Heart left ventricle (tissue), 16 donors: Measurements from ENCODE around the gene LRRC43. TPM values are rescaled to one million over a fixed set of nuclear protein-coding genes. Genes with fewer than 3 reads are reported as not detected.

Experiments
- ATAC-seq, 4 donors: fragments of 200-7000 bp; cut with Tn5 transposase; one replicate each; pipeline ENCODE4 v1.9.1; 2020 to 2022; ENCODE audit warnings: moderate library complexity in 4 of 4, mild to moderate bottlenecking in 3 of 4, moderate number of reproducible peaks in 1 of 4
- DNase-seq, 5 donors: peaks; one replicate each; pipeline ENCODE4 v3.0.0-alpha.2; 2020
- H3K27ac ChIP-seq, 12 donors: fragments of 200-600 bp; sonication (generic) in 4 of 12; one replicate each; pipeline versions ENCODE4 v1.5.0 to v1.8.0; 2016 to 2022; ENCODE audit warnings: mild to moderate bottlenecking in 2 of 12
- H3K27me3 ChIP-seq, 9 donors: fragments of 200-600 bp; sonication (generic) in 2 of 9; one replicate each; pipeline versions ENCODE4 v1.5.1 to v1.8.0; 2016 to 2022; ENCODE audit warnings: mild to moderate bottlenecking in 3 of 9
- H3K36me3 ChIP-seq, 9 donors: fragments of 200-600 bp; sonication (generic) in 2 of 9; one replicate each; pipeline versions ENCODE4 v1.5.0 to v1.8.0; 2018 to 2022; ENCODE audit warnings: mild to moderate bottlenecking in 2 of 9
- H3K4me1 ChIP-seq, 12 donors: fragments of 200-600 bp; sonication (generic) in 4 of 12; one replicate each; pipeline versions ENCODE4 v1.5.0 to v1.8.0; 2016 to 2022; ENCODE audit warnings: mild to moderate bottlenecking in 3 of 12
- H3K4me3 ChIP-seq, 12 donors: fragments of 200-600 bp; sonication (generic) in 4 of 12; one replicate each; pipeline versions ENCODE4 v1.5.0 to v1.8.0; 2017 to 2022; ENCODE audit warnings: mild to moderate bottlenecking in 9 of 12, moderate library complexity in 4 of 12
- H3K9me3 ChIP-seq, 12 donors: fragments of 200-600 bp; sonication (generic) in 4 of 12; one replicate each; pipeline versions ENCODE4 v1.5.0 to v1.8.0; 2016 to 2022; ENCODE audit warnings: mild to moderate bottlenecking in 1 of 12
- CTCF ChIP-seq, 12 donors: fragments of 200-600 bp; sonication (generic) in 4 of 12; IDR thresholded peaks; one replicate each; pipeline versions ENCODE4 v1.5.0 to v1.8.0; 2018 to 2022; ENCODE audit warnings: antibody characterized with exemption in 12 of 12, mild to moderate bottlenecking in 5 of 12
- POLR2A ChIP-seq, 2 donors: fragments of 450-650 bp; IDR thresholded peaks; one replicate each; pipeline ENCODE4 v1.6.1; 2017; ENCODE audit warnings: antibody characterized with exemption in 2 of 2, mild to moderate bottlenecking in 2 of 2, moderate library complexity in 2 of 2
- WGBS, 4 donors: extraction: QIAGEN DNeasy Blood & Tissue Kit in 2 of 4; methylation state at CpG; one replicate each; pipeline versions ENCODE4 v1.1.5 to v1.1.7; 2013 to 2018; 5-methylcytosine and 5-hydroxymethylcytosine counted together
- intact Hi-C, 10 donors: fragments of 100-400 bp; cut with DNase I; formaldehyde crosslinking; loops; one replicate each; pipeline versions ENCODE4 v1.11.1 to v1.14.2; 2022
- polyA plus RNA-seq, 2 donors: library from polyadenylated mRNA; stranded (reverse); fragments of 200-250 nt; gene quantifications; one replicate each; pipeline ENCODE4 v1.2.3, GENCODE V29; 2013
- total RNA-seq, 9 donors: library from RNA; depleted of rRNA in 2 of 9; stranded (reverse); fragments of >200 nt in 2 of 9; fragmentation: NEBNext Ultra II Directional in 3 of 9; extraction: Animal tissue kit (Norgen Biotek cat#: 25700) in 3 of 9; gene quantifications; one replicate each; pipeline versions ENCODE4 v1.1.0 to v1.2.4, GENCODE V29; 2016 to 2023
- donor health status: ischemic (EF 13 %, LVEDD 7.1; RV severe dilation, severe dysfunction).
- donor health status: healthy with polysubstance abuse.
- donor health status: DM: no; HTN: yes; CAD: no.
- donor health status: DM: no; HTN: no; CAD: no.
- donor health status: ischemic (EF 25% LVEDD 6.9; RV normal size, moderate dysfunction).
- donor health status: ischemic (EF 25% LVEDD 5.7; RV mildly dilated, moderate dysfunction).
- donor health status: healthy.
- donor health status: DM: yes; HTN: yes; CAD: no.
- donor health status: ischemic (EF 35%, LVEDD 5.7; RV mildly dilated, moderate dysfunction).
- donor health status: nonischemic (EF 11% LVEDD 7.7; RV severe dilation, severe dysfunction).
- donor health status: DM: yes; HTN: yes; CAD: no.
- donor health status: PGD.
- donor health status: ischemic (EF 29% LVEDD 5.4; RV normal size, mild dysfunction).
- donor health status: nonischemic (EF 23%, LVEDD 6.1; RV moderate dilation, normal function).

The LRRC43 gene
- total and polyA plus RNA-seq, 11 donors: 0.15 to 1.9 (median 0.83) TPM; not detected in 1

- ATAC-seq (peak in 2 of 4 donors; percentile 42 to 44), DNase-seq (no peak)
- Histone ChIP-seq H3K4me1 (no peaks in the 10 kb centered on the region), H3K36me3 (peaks cover 0 to 12% (median 5%) of the 10 kb centered on the region in 9 donors), H3K27me3 (peaks cover 0 to 9% (median 0%) of the 10 kb centered on the region in 9 donors), H3K27ac (no peak overlapping the region), H3K4me3 (no peak overlapping the region), H3K9me3 (no peaks in the 10 kb centered on the region)
- WGBS, 4 donors: 48 to 54% (median 49%) methylated on average over 6 of the region's 6 CpGs
- TF ChIP-seq CTCF (IDR thresholded peaks at IDR 0.05) (no peak), POLR2A (IDR thresholded peaks at IDR 0.05) (no peak)
- intact Hi-C loops: no loop called here
Measured at GRCh38 chr12:122148657-122149056, 34.3 kb upstream of the LRRC43 start.

- no peaks in the 10 kb centered on the region for H3K36me3 ChIP-seq
- H3K4me3 ChIP-seq: no peak overlapping the region
- DNase-seq (no peak), ATAC-seq (no peak)
- H3K27ac ChIP-seq: no peak overlapping the region
- peaks cover 0 to 9% (median 0%) of the 10 kb centered on the region in 9 donors for H3K27me3 ChIP-seq
- no peaks in the 10 kb centered on the region for H3K4me1 ChIP-seq
- WGBS, 4 donors: 77 to 82% (median 82%) methylated on average over 8 of the region's 8 CpGs
- intact Hi-C loops: no loop called here
- no peaks in the 10 kb centered on the region for H3K9me3 ChIP-seq
- no peak for TF ChIP-seq POLR2A (IDR thresholded peaks at IDR 0.05)
- no peak for TF ChIP-seq CTCF (IDR thresholded peaks at IDR 0.05)
Measured at GRCh38 chr12:122150127-122150681, 32.7 kb upstream of the LRRC43 start.

GRCh38 chr12:122152754-122153153 lies 30.2 kb upstream of the LRRC43 start:
- WGBS, 4 donors: 77 to 80% (median 80%) methylated on average over 9 of the region's 9 CpGs
- TF ChIP-seq CTCF (IDR thresholded peaks at IDR 0.05) (no peak), POLR2A (IDR thresholded peaks at IDR 0.05) (no peak)
- Histone ChIP-seq H3K27me3 (peaks cover 0 to 9% (median 0%) of the 10 kb centered on the region in 9 donors), H3K36me3 (no peaks in the 10 kb centered on the region), H3K9me3 (no peaks in the 10 kb centered on the region), H3K4me3 (no peak overlapping the region), H3K4me1 (no peaks in the 10 kb centered on the region), H3K27ac (no peak overlapping the region)
- DNase-seq (no peak), ATAC-seq (peak in 3 of 4 donors; percentile 33 to 60 (median 56))
- intact Hi-C loops: no loop called here

GRCh38 chr12:122155705-122156104 lies 27.2 kb upstream of the LRRC43 start:
- Histone ChIP-seq H3K36me3 (no peaks in the 10 kb centered on the region), H3K9me3 (no peaks in the 10 kb centered on the region), H3K27me3 (peaks cover 0 to 3% (median 0%) of the 10 kb centered on the region in 9 donors), H3K4me3 (no peak overlapping the region), H3K4me1 (no peaks in the 10 kb centered on the region), H3K27ac (no peak overlapping the region)
- TF ChIP-seq POLR2A (IDR thresholded peaks at IDR 0.05) (no peak), CTCF (IDR thresholded peaks at IDR 0.05) (no peak)
- DNase-seq: no peak
- ATAC-seq: no peak
- intact Hi-C loops: no loop called here
- 60 to 76% (median 70%) methylated on average over 10 of the region's 10 CpGs for WGBS, 4 donors
